ENCODE data around the gene PHLPP1.

DNA sequence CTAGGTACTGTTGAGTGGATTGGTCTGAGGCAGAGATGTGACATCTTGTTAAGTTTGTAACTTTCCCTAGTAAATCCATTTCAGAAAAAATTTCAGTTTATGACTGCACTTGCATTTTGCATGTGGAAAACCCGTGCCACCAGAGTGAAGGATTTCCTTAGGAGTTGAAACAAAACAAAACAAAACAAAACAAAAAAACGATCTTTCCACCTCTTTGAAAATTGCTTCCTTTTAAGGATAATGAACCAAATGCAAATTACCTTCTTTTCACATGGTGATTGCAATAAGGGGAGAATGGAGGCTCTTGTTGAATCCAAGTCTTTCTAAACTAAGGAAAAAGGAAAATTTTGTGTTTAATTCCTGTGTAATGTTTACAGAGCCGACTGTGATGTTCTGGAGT is 43.2 kb downstream of the PHLPP1 start:
- TF ChIP-seq, protein P1, sequence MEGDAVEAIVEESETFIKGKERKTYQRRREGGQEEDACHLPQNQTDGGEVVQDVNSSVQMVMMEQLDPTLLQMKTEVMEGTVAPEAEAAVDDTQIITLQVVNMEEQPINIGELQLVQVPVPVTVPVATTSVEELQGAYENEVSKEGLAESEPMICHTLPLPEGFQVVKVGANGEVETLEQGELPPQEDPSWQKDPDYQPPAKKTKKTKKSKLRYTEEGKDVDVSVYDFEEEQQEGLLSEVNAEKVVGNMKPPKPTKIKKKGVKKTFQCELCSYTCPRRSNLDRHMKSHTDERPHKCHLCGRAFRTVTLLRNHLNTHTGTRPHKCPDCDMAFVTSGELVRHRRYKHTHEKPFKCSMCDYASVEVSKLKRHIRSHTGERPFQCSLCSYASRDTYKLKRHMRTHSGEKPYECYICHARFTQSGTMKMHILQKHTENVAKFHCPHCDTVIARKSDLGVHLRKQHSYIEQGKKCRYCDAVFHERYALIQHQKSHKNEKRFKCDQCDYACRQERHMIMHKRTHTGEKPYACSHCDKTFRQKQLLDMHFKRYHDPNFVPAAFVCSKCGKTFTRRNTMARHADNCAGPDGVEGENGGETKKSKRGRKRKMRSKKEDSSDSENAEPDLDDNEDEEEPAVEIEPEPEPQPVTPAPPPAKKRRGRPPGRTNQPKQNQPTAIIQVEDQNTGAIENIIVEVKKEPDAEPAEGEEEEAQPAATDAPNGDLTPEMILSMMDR (conservative IDR thresholded peaks at IDR 0.05; ENCODE audit: low read depth, low read length): no peak
- TF ChIP-seq RFX5 (IDR thresholded peaks at IDR 0.05; ENCODE audit: low read depth, low read length) (no peak), MAZ (IDR thresholded peaks at IDR 0.05; ENCODE audit: borderline replicate concordance, low read depth, low read length) (no peak), RAD21 (IDR thresholded peaks at IDR 0.05; ENCODE audit: low read length) (no peak), RCOR1 (IDR thresholded peaks at IDR 0.05; ENCODE audit: insufficient replicate concordance, low read length) (no peak), POLR2A (IDR thresholded peaks at IDR 0.05; ENCODE audit: low read depth, low read length) (no peak), MXI1 (IDR thresholded peaks at IDR 0.05; ENCODE audit: borderline replicate concordance, low read depth, low read length) (no peak), SMC3 (IDR thresholded peaks at IDR 0.05; ENCODE audit: low read depth, low read length) (no peak)
- TF ChIP-seq, protein P2, sequence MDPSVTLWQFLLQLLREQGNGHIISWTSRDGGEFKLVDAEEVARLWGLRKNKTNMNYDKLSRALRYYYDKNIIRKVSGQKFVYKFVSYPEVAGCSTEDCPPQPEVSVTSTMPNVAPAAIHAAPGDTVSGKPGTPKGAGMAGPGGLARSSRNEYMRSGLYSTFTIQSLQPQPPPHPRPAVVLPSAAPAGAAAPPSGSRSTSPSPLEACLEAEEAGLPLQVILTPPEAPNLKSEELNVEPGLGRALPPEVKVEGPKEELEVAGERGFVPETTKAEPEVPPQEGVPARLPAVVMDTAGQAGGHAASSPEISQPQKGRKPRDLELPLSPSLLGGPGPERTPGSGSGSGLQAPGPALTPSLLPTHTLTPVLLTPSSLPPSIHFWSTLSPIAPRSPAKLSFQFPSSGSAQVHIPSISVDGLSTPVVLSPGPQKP (IDR thresholded peaks at IDR 0.05; ENCODE audit: borderline replicate concordance, low read depth, low read length): no peak

All from IMR-90 (cell line).